NB4 (cell line): ENCODE measurements around the gene ADGRG1.
"Not testable (repeated sequence)": the region's sequence is repeated elsewhere in the genome, so short reads cannot be mapped to it uniquely, and the experiment has no call there.

Experiments used
- DNase-seq: peaks from one replicate; pipeline ENCODE4 v3.0.0; 2010; ENCODE audit warnings: low read depth
- H3K4me3 ChIP-seq: one replicate; pipeline ENCODE4 v1.5.1; 2011; ENCODE audit warnings: mild to moderate bottlenecking, low read depth, low read length, moderate library complexity
- MYC ChIP-seq: IDR thresholded peaks from 2 replicates; pipeline ENCODE4 v1.6.1; 2011; ENCODE audit warnings: low read depth, low read length
- POLR2A ChIP-seq: IDR thresholded peaks from 2 replicates; pipeline ENCODE4 v1.6.1; 2011; ENCODE audit warnings: mild to moderate bottlenecking; ENCODE audit not compliant: insufficient read length; ENCODE audit errors: extremely low read depth
- TF ChIP-seq, protein P1 (sequence below): IDR thresholded peaks from one replicate; pipeline ENCODE4 v1.5.1; 2012; ENCODE audit warnings: low read depth, low read length
- TF ChIP-seq, protein P2 (sequence below): IDR thresholded peaks from 2 replicates; pipeline ENCODE4 v1.6.1; 2011; ENCODE audit warnings: low read depth, low read length

Gene ADGRG1

DNA sequence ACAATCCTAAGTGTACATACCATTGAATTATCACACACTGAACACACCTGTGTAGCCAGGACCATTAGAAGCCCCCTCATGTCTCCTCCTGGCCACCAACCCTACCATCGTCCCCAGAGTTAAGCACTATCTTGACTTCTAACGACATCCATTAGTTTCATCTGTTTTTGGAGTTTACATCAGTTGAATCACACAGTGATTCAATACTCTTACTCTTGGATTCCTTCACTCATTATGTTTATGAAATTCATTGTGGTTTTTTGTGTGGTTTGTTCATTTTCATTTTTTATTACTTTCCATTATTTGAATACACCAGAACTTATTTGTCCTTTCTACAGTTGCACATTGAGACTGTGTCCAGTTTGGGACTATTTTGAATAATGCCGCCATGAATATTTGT lies 79.7 kb downstream of the ADGRG1 start:
- no peak overlapping the region for H3K4me3 ChIP-seq
- TF ChIP-seq POLR2A = no peak
- no peak for DNase-seq

DNA sequence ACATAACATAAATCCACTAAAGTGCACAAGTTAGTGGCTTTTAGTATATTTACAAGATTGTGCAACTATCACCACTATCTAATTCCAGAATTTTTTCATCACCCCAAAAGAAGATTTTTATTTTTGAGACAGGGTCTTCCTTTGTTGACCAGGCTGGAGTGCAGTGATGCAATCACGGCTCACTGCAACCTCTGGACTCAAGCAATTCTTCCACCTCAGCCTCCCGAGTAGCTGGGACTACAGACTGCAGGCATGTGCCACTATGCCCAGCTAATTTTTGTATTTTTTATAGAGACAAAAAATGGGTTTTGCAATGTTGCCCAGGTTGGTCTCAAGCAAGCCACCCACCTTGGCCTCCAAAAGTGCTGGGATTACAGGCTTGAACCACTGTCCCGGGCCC lies 81.2 kb downstream of the ADGRG1 start:
- TF ChIP-seq, protein P1, sequence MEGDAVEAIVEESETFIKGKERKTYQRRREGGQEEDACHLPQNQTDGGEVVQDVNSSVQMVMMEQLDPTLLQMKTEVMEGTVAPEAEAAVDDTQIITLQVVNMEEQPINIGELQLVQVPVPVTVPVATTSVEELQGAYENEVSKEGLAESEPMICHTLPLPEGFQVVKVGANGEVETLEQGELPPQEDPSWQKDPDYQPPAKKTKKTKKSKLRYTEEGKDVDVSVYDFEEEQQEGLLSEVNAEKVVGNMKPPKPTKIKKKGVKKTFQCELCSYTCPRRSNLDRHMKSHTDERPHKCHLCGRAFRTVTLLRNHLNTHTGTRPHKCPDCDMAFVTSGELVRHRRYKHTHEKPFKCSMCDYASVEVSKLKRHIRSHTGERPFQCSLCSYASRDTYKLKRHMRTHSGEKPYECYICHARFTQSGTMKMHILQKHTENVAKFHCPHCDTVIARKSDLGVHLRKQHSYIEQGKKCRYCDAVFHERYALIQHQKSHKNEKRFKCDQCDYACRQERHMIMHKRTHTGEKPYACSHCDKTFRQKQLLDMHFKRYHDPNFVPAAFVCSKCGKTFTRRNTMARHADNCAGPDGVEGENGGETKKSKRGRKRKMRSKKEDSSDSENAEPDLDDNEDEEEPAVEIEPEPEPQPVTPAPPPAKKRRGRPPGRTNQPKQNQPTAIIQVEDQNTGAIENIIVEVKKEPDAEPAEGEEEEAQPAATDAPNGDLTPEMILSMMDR = no peak
- TF ChIP-seq, protein P2, sequence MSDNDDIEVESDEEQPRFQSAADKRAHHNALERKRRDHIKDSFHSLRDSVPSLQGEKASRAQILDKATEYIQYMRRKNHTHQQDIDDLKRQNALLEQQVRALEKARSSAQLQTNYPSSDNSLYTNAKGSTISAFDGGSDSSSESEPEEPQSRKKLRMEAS = no peak
- TF ChIP-seq POLR2A = no peak
- no peak for TF ChIP-seq MYC
- no peak overlapping the region for H3K4me3 ChIP-seq
- DNase-seq = no peak

DNA sequence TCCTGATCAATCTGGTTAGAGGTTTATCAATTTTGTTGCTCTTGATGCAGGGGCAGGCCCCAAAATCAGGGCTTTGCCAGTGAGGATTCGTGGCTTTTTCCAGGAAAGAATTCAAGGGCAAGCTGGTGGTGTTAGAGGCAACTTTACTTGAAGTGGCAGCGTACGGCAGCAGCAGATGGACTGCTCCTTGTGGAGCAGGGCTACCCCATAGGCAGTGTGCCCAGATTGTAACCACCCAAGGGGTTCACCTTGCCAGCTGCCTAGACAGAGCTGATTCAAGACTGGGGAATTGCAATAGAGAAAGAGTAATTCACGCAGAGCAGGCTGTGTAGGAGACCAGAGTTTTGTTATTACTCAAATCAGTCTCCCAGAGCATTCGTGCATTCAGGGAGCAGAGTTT lies 82.9 kb downstream of the ADGRG1 start:
- H3K4me3 ChIP-seq = no peak overlapping the region
- TF ChIP-seq, protein P1 = no peak
- TF ChIP-seq, protein P2 = no peak
- no peak for DNase-seq

DNA sequence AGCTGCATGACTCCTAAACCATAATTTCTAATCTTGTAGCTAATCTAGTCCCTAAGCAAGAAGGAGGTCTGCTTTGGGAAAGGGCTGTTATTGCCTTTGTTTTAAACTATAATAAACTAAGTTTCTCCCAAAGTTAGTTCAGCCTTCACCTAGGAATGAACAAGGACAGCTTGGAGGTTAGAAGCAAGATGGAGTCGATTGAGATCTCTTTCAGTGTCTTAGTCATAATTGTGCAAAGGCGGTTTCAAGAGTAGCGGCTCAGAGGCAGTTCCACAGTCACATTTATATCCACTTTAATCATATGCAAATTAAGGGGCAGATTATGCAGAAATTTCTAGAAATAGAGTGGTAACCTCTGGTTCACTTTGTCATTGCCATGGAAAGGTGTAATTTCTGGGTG lies 83.6 kb downstream of the ADGRG1 start:
- H3K4me3 ChIP-seq = no peak overlapping the region
- no peak for DNase-seq
- TF ChIP-seq POLR2A (no peak), MYC (no peak)
- TF ChIP-seq, protein P2 = no peak
- TF ChIP-seq, protein P1 = no peak

DNA sequence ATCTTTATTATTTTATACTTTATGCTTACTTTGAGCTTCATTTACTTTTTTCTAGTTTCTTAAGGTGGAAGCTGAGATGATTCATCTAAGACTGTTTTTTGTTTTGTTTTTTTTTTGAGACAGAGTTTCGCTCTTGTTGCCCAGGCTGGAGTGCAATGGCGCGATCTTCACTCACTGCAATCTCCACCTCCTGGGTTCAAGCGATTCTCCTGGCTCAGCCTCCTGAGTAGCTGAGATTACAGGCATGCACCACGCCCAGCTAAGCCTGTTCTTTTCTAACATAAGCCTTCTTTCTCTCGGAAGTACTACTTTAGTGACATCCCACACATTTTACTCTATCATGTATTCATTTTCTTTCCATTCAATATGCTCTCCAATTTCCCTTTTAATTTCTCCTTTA lies 84.1 kb downstream of the ADGRG1 start:
- H3K4me3 ChIP-seq, DNase-seq: not testable (repeated sequence)

DNA sequence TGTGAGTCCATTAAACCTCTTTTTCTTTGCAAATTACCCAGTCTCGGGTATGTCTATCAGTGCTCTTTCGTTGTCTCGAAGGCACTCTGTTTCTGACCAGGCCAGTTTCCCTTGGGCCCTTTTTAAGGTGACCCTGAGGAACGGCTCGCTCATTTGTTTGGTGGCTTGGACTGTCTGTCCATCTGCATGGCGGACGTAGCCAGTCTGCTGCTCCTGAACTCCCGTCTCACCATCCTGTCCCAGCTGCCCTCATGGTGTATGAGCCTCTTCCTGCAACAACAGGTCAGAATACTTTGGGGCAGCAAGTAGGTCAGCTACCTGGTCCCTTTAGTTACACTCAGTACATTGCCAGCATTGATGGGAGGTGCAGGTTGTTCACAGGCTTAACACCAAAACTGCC lies 85.2 kb downstream of the ADGRG1 start:
- no peak for DNase-seq
- no peak overlapping the region for H3K4me3 ChIP-seq
- TF ChIP-seq, protein P1 = no peak
- TF ChIP-seq MYC (no peak), POLR2A (no peak)
- TF ChIP-seq, protein P2 = no peak

DNA sequence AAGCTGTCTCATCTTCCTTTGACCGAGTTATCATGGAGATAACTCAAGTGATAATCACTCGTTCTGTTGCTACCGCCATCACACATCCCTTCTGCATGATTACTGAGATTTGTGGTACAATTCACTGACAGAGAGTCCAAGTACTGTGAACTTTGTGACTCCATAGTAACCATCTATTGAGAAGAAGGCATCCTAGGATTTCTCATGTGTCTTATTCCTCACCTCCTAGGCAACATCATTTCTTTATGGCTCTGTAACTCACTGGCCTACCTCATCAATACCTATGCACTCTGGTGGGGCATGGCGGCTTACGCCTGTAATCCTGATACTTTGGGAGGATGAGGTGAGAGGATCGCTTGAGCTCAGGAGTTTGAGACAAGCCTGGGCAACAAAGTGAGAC lies 85.6 kb downstream of the ADGRG1 start:
- DNase-seq = no peak
- no peak for TF ChIP-seq POLR2A
- no peak for TF ChIP-seq MYC
- no peak overlapping the region for H3K4me3 ChIP-seq
